Measurements from ENCODE around the gene PAFAH1B1. TPM values are rescaled to one million over a fixed set of nuclear protein-coding genes. Genes with fewer than 3 reads are reported as not detected.
"Not testable (repeated sequence)": the region's sequence is repeated elsewhere in the genome, so short reads cannot be mapped to it uniquely, and the experiment has no call there.

The PAFAH1B1 gene
- total RNA-seq, 2 donors from 2014 or later: 39.7 to 60.3 TPM

GRCh38 chr17:2695243-2695960, 101.9 kb downstream of the PAFAH1B1 start:
- intact Hi-C loops (cut with DNase I): no loop called here
- no peak for ATAC-seq
- Histone ChIP-seq H3K4me1 (no peaks in the 10 kb centered on the region), H3K9me3 (no peaks in the 10 kb centered on the region), H3K27me3 (no peaks in the 10 kb centered on the region), H3K4me3 (no peak overlapping the region), H3K36me3 (replicated peaks in 1 of 2; ENCODE audit: insufficient read depth in 1 of 2, low read depth in 2 of 2) (peaks cover 46 to 49% of the 10 kb centered on the region in 2 donors), H3K27ac (no peak overlapping the region)
- no peak for TF ChIP-seq POLR2A (IDR thresholded peaks at IDR 0.05)
- TF ChIP-seq CTCF (IDR thresholded peaks at IDR 0.05): no peak
- 94% methylated on average over 21 of the region's 28 CpGs; no CpG with 5 or more reads in 1 of the 2 donors for WGBS, 2 donors
- DNase-seq: peak in 1 of 4 donors; percentile 13

DNA sequence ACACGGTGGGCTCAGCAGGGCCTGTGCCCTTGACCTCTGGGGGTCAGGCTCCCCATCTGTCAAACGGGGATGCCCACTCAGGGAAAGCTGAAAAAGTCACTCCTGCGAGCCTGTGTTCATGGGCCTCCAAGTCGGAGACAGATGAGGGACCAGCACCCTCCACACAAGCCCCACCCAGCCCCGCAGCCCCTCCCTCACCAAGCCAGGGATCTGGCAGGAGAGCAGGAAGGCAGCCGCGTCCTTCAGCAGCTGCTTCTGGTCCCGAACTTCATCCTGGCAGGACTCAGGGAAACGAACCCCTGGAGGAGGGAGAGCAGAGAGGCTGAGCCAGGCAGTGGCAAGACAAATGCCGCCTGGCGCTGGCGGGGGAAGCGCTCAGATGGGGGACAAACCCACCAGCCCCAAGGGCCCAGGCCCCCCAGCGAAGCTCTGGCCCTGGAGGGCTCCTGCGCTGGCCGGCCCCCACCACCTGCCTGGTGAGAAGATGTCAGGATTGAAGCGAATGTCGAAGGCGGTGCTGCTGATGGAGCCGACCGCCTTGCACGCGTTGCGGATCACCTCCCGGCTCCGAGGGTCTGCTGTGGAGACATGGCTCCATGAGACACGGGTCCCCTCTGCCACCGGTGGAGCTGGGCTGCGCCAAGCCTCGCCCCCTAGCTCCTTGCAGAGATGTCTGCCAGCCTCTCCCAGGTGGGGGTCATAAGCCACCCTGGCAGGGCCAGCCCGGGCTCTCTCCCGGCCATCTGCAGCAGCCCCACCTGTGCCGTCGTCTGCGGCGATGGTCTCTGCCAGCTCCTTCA, 102.7 kb downstream of the PAFAH1B1 start:
- 83 to 92% methylated on average over 26 to 29 of the region's 36 CpGs for WGBS, 2 donors
- DNase-seq: peak in 1 of 4 donors; percentile 9
- no peak overlapping the region for H3K27ac ChIP-seq
- ATAC-seq: no peak
- no peak for TF ChIP-seq CTCF (IDR thresholded peaks at IDR 0.05)
- no peak for TF ChIP-seq POLR2A (IDR thresholded peaks at IDR 0.05)
- no peak overlapping the region for H3K4me3 ChIP-seq
- peaks cover 45 to 52% of the 10 kb centered on the region in 2 donors for H3K36me3 ChIP-seq (replicated peaks in 1 of 2; ENCODE audit: insufficient read depth in 1 of 2, low read depth in 2 of 2)
- no peaks in the 10 kb centered on the region for H3K4me1 ChIP-seq
- H3K27me3 ChIP-seq: no peaks in the 10 kb centered on the region
- intact Hi-C loops (cut with DNase I): no loop called here
- H3K9me3 ChIP-seq: no peaks in the 10 kb centered on the region

DNA sequence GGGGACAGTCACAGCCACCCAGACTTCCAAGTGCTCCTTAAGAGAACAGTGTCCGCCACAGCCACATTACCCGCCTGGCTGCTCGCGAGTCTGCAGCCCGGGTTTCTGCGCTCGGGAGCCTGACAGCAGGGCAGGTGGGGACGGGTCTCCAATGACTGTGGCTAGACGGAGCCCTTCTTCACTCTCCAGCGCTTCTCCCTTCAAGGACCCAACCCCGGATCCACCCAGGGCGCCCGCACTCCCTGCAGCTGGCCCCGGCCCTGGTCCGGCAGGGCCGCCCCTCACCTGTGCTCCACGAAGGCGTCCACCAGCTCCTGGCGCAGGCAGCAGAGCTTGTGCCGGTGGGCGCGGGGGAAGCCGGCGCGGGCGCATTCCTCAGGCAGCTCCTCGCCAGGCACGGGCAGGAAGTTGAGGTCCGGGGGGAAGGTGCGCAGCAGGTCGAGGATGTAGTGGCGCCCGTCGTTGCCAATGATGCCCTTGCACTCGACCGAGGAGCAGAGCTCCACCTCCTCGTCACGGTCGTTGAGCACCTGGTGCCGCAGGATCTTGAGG, 104.2 kb downstream of the PAFAH1B1 start:
- no peaks in the 10 kb centered on the region for H3K4me1 ChIP-seq
- no peak for TF ChIP-seq CTCF (IDR thresholded peaks at IDR 0.05)
- ATAC-seq (no peak), DNase-seq (no peak)
- peaks cover 40 to 63% of the 10 kb centered on the region in 2 donors for H3K36me3 ChIP-seq (replicated peaks in 1 of 2; ENCODE audit: insufficient read depth in 1 of 2, low read depth in 2 of 2)
- WGBS, 2 donors: 98 to 99% methylated on average over 25 to 30 of the region's 40 CpGs
- intact Hi-C loops (cut with DNase I): no loop called here
- no peak overlapping the region for H3K4me3 ChIP-seq
- H3K9me3 ChIP-seq: no peaks in the 10 kb centered on the region
- no peak overlapping the region for H3K27ac ChIP-seq
- no peaks in the 10 kb centered on the region for H3K27me3 ChIP-seq

DNA sequence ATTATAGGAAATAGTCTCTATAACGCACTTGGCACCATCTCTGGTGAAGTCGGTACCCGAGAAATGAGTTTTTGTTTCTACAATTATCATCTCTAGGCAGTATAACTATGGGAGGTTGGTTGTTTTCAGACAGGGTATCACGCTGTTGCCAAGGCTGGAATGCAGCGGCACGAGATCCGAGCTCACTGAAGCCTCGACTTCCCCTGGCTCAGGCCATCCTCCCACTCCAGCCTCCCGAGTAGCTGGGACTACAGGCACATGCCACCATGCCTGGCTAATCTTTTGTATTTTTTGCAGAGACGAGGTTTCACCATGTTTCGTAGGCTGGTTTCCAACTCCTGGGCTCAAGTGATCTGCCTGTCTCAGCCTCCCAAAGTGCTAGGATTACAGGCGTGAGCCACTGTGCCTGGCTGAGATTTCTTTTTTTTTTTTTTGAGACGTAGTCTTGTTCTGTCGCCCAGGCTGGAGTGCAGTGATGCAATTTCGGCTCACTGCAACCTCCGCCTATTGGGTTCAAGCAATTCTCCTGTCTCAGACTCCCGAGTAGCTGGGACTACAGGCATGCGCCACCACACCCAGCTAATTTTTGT, 105.9 kb downstream of the PAFAH1B1 start:
- ATAC-seq; intact Hi-C loops (cut with DNase I); H3K4me1 ChIP-seq; H3K27me3 ChIP-seq; H3K9me3 ChIP-seq; DNase-seq; H3K27ac ChIP-seq; H3K4me3 ChIP-seq: not testable (repeated sequence)
- WGBS, 2 donors: 91 to 93% methylated on average over 18 of the region's 18 CpGs
- peaks cover 39 to 62% of the 10 kb centered on the region in 2 donors for H3K36me3 ChIP-seq (replicated peaks in 1 of 2; ENCODE audit: insufficient read depth in 1 of 2, low read depth in 2 of 2)

DNA sequence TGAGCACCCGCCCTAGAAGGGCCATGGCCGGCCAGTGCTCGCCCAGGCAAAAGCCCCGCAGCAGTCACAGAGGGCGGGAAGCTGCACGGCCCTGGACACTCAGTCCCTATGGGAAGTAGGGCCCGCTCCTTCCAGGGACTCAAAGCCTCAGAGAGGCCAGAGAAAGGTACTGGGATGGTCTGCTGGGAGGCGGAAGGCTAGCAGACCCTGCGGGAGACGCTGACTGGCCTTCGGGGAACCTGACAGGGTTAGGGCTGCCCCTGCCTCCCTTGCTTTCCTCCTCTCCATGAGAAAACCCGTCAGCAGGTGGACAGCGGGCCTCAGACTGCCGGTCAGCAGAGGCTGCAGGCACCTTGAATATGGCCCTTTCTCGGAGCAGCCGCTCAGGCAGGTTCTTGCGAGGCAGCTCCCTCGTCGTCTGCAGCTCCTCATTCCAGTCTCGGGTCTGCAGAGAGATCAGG, 106.6 kb downstream of the PAFAH1B1 start:
- TF ChIP-seq POLR2A (IDR thresholded peaks at IDR 0.05) (no peak), CTCF (IDR thresholded peaks at IDR 0.05) (no peak)
- Histone ChIP-seq H3K27me3 (no peaks in the 10 kb centered on the region), H3K9me3 (no peaks in the 10 kb centered on the region), H3K36me3 (replicated peaks in 1 of 2; ENCODE audit: insufficient read depth in 1 of 2, low read depth in 2 of 2) (peaks cover 34 to 57% of the 10 kb centered on the region in 2 donors), H3K4me3 (no peak overlapping the region), H3K4me1 (no peaks in the 10 kb centered on the region), H3K27ac (no peak overlapping the region)
- no peak for ATAC-seq
- intact Hi-C loops (cut with DNase I): loop anchor here (10.0 kb wide), 1 partner anchor 105 kb away; the partner anchor contains the start of gene PAFAH1B1
- peak in 1 of 4 donors; percentile 8 for DNase-seq
- 93 to 97% methylated on average over 15 to 20 of the region's 20 CpGs for WGBS, 2 donors
